ENCODE results near the gene C2orf68.
A peak's percentile ranks its signal among the peaks of the same experiment; 100 is the strongest.
"Not testable (repeated sequence)": the region's sequence is repeated elsewhere in the genome, so short reads cannot be mapped to it uniquely, and the experiment has no call there.

The C2orf68 gene

GRCh38 chr2:85611705-85612587 lies at the start of gene C2orf68:
TSS of gene C2orf68 (minus strand) at chr2:85612066. CDS start at chr2:85611984, 82 bp downstream.
- DNase-seq (ENCODE audit: low read depth) = peak; percentile 81

- DNase-seq (ENCODE audit: low read depth) = no peak
Observed at GRCh38 chr2:85661139-85661858, 49.4 kb upstream of the C2orf68 start.

- DNase-seq (ENCODE audit: low read depth) = no peak
Observed at GRCh38 chr2:85660725-85661124, 48.9 kb upstream of the C2orf68 start.

GRCh38 chr2:85660301-85660700 lies 48.4 kb upstream of the C2orf68 start:
- DNase-seq (ENCODE audit: low read depth) = not testable (repeated sequence)

GRCh38 chr2:85659324-85659981 lies 47.6 kb upstream of the C2orf68 start:
- no peak for DNase-seq (ENCODE audit: low read depth)

GRCh38 chr2:85657399-85657798 lies 45.5 kb upstream of the C2orf68 start:
- not testable (repeated sequence) for DNase-seq (ENCODE audit: low read depth)

DNA sequence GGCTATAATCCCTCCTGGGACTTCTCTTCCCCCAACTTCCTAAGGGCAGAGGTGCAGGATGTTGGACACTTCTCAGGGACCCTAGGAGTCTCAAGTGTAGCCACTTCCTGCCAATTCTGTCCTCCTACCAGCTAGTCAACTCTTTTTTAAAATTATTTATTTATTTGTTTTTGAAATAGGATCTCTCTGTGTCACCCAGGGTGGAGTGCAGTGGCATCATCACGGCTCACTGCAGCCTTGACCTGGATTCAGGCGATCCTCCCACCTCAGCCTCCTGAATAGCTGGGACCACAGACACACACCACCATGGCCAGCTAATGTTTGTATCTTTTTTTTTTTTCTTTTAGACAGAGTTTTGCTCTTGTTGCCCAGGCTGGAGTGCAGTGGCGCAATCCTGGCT lies 44.6 kb upstream of the C2orf68 start:
- DNase-seq (ENCODE audit: low read depth) = no peak

DNA sequence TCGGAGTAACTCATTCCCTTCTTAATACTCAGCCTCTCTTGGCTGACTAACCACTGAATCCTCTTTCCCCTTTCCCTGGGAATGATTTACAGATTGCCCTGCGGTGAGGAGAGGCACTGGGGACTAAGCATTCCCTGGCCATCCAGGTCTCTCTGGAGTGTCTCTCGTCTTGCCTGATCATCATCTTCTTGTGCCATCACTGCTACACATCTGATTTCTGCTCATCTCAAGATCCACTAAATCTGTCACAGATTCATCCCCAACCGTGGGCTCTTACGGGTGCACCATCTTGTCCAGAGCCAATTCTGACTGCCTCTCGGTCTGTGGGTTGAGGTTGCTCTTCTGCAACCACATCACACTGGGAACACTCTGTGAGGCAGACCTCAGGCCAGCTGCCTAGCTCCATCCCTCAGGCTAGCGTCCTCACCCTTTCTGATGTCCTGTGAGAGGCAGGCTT lies 44.1 kb upstream of the C2orf68 start:
- DNase-seq (ENCODE audit: low read depth) = no peak

DNA sequence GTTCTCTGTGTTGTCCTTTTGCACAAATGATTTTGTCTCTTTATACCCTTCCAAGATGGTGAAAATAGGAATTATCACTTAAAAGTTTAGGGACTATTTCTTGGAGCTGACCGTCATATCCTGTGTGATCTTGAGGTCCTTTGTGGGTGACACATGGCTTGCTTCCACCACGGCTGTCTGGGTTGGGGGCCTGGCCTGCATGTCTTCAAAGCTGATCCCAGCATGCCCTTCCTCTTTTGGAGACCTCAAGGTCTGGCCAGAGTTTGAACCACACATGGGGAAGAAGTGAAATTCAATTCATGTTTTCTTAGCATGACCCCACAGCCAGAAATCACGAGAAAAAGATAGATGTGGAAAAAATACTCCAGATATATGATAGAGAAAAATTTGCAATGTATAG lies 42.1 kb upstream of the C2orf68 start:
- DNase-seq (ENCODE audit: low read depth) = no peak

DNA sequence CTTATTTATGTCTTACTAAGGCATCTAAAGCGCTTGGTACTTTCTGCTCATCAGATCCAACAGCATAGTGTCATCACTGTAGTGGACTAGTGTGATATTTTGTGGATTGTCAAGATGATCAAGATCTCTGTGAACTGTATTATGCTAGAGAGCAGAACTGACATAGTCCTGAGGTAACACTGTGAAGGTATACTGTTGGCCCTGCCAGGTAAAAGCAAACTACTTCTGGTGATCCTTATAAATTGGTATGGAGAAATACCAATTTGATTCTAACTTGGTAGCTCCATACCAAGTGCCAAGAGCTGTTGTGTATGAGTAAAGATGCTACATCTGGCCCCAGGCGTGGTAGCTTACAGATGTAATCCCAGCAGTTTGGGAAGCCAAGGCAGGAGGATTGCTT lies 40.2 kb upstream of the C2orf68 start:
- DNase-seq (ENCODE audit: low read depth) = no peak

- DNase-seq (ENCODE audit: low read depth) = no peak
Observed at GRCh38 chr2:85651097-85651496, 39.2 kb upstream of the C2orf68 start.

DNA sequence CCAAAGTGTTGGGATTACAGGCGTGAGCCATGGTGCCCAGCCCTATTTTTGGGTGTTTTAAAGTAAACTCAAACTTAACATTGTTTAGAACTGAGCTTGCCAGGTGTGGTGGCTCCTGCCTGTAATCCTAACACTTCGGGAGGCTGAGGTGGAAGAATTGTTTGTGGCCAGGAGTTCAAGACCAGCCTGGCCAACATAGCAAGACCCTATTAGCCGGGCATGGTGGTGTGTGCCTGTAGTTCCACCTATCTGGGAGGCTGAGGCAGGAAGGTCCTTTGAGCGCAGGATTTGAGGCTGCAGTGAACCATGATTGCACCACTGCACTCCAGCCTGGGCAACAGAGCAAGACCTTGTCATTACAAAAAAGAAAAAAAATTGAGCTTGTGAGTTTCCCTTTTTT lies 38.6 kb upstream of the C2orf68 start:
- DNase-seq (ENCODE audit: low read depth) = no peak

DNA sequence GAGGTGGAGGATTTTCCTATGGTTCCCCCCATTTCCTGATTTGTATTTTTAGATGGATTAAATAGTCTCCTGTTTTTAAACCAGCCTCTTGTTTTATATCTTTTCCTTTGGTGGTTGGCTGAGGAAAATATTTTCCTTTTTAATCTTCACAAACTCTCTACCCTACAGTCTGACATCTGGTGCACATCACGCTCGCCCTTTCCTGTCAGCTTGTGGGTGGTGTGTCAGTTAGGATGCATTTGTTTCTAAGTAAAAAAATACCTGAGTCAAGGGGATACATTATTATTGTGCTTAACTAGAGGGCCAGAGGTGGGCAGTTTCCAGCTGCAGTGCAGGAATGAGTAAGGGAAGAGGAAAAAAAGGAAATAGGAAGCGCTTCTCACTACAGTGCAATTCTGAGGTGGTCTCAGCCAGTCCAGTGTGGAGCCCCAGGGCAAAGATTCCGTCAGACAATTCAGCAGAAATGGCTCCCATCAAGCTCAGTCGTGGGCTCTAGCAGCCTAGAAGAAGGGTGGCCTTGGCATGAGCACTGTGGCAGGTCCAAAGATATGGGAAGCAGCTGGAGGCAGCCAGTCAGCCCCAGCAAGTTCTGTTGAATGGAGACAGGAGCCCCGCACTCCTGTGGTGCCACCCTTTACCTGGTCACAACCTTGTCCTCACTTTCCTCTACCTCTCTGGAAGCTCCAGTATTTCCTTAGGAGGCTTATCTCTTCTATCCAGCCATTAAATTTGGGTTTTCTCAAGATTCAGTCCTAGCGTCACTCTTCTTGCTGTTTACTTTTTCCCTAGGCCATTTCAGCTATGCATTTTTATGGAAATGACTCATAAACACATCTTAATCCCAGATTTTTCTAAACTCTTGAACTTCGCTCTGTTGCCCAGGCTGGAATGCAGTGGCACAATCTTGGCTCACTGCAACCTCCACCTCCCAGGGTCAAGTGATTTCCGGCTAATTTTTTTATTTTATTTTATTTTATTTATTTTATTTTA lies 37.6 kb upstream of the C2orf68 start:
- no peak for DNase-seq (ENCODE audit: low read depth)

GRCh38 chr2:85648619-85649018 lies 36.8 kb upstream of the C2orf68 start:
- no peak for DNase-seq (ENCODE audit: low read depth)

DNA sequence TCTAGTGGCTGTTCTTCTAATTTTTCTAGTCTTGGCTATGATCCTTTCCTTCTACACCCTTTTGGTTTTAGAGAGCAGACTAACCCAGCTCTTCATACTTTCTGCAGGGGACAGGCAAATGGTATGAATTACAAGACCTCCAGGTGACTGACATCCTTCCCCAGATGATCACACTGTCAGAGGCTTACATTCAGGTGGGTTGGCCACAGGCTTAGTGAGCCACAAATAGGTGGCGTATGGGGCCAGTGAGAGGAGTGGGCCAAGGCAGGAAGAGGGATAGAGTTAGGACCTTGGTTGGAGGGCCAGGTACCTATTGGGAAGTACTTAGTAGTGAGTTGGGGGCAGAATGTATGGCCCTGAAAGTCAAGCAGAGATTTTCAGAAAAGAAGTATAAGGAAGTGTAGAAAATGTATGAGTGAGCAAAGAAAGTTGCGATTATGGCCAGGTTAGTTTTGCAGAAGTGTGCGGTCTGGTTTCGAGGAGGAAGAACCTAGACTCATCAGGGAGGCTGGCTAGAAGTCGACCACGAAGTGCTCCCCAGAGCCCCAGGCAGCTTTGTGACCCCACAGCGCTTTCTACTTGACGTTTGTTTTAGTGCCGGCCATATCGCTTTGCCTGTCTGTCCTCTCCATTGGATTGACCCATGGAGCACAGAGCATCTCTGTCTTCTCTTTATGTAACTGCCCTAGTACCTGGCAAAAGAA lies 36.1 kb upstream of the C2orf68 start:
- no peak for DNase-seq (ENCODE audit: low read depth)

DNA sequence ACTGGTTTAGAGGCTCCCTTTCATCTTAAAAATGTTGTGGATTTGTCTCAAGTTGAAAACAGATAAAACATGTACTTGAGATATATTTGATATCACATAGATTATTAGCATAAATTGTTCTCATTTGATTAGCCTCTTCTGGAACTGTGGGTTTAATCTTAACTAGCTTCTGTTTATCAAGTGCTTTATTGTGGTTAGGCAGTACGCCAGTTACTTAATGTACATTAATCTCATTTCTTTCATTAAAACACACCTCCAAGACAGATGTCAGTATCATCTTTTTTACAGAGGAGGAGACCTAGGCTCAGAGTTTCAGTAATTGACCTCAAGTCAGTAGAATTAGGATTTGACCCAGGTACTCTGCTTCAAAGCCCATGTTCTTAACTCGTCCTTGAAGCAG lies 34.3 kb upstream of the C2orf68 start:
- DNase-seq (ENCODE audit: low read depth) = no peak

DNA sequence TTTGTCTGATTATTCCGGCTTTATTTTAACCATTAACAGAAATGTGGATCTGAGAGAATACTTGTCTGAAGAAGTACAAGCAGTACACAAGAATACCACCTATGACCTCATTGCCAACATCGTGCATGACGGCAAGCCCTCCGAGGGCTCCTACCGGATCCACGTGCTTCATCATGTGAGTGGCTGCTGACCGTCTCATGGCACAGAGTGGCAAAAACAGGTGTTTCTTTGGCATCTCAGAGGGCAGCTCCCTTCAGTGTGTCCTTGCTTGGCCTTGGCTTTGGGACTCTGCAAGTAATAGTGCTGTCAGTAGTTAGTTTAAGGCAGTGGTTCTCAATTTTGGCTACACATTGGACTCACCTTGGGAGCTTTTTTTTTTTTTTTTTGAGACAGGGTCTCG lies 33.0 kb upstream of the C2orf68 start:
- no peak for DNase-seq (ENCODE audit: low read depth)

DNA sequence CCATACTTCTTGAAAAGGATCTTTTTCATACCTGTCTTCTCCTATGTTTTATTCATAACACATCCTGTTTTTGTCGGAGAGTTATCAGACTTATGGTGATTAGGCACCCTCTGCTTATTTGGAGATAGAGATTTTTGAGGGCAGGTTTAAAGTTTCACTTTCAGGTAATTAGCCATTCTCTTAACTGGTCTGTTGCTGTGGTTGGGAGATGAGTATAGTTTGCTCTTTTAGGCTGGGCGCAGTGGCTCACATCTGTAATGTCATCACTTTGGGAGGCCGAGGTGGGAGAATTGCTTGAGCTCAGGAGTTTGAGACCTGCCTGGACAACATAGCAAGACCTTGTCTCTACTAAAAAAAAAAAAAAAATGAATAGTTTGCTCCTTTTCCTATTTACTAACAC lies 30.9 kb upstream of the C2orf68 start:
- no peak for DNase-seq (ENCODE audit: low read depth)

DNA sequence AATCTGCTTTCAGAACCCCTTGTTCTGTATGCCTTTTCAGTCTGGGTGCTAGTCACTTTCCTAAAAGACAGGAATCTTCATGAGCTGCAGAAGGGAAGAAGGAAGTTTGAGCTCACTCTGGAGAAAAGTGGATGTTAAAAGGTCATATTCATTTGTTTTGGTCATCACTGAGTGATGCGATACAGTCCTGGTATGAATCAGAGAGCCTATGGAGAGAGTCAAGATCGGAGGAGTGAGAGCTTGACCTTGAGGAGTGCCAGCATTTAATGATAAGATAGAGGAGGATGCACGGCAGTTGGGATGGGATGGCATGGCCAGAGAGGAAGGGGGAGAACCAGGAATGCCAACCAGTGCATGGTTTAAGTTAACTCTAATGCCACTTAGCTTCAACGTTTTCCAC lies 23.8 kb upstream of the C2orf68 start:
- no peak for DNase-seq (ENCODE audit: low read depth)

GRCh38 chr2:85635011-85635410 lies 23.1 kb upstream of the C2orf68 start:
- DNase-seq (ENCODE audit: low read depth) = no peak

- no peak for DNase-seq (ENCODE audit: low read depth)
Observed at GRCh38 chr2:85631316-85631715, 19.4 kb upstream of the C2orf68 start.
